HG03342 (cell line): Measurements from ENCODE around the gene PPM1G.
"Not testable (repeated sequence)": the region's sequence is repeated elsewhere in the genome, so short reads cannot be mapped to it uniquely, and the experiment has no call there.

Experiments
- ATAC-seq: cut with Tn5 transposase; IDR thresholded peaks from one replicate; pipeline ENCODE4 v1.9.1; 2021; ENCODE audit warnings: mild to moderate bottlenecking, moderate library complexity; ENCODE audit not compliant: unreplicated experiment

The PPM1G gene

GRCh38 chr2:27409321-27410073, at the start of gene PPM1G:
TSS of gene PPM1G (minus strand) at chr2:27409591. CDS start at chr2:27409422, 169 bp downstream.
- peak; percentile 93 for ATAC-seq

GRCh38 chr2:27453968-27454367, 44.6 kb upstream of the PPM1G start:
- no peak for ATAC-seq

- no peak for ATAC-seq
Measured at GRCh38 chr2:27451095-27451494, 41.7 kb upstream of the PPM1G start.

- ATAC-seq: no peak
Measured at GRCh38 chr2:27448381-27448780, 39.0 kb upstream of the PPM1G start.

- no peak for ATAC-seq
Measured at GRCh38 chr2:27446057-27446456, 36.7 kb upstream of the PPM1G start.

- ATAC-seq: no peak
Measured at GRCh38 chr2:27445615-27446014, 36.2 kb upstream of the PPM1G start.

- no peak for ATAC-seq
Measured at GRCh38 chr2:27445155-27445554, 35.8 kb upstream of the PPM1G start.

GRCh38 chr2:27442920-27443282, 33.5 kb upstream of the PPM1G start:
- no peak for ATAC-seq

GRCh38 chr2:27441958-27442919, 32.8 kb upstream of the PPM1G start, which contains the start of gene KRTCAP3:
TSS of gene KRTCAP3 (plus strand) at chr2:27442381. CDS start at chr2:27442413, 32 bp downstream.
- no peak for ATAC-seq

GRCh38 chr2:27441226-27441926, 32.0 kb upstream of the PPM1G start:
- no peak for ATAC-seq

GRCh38 chr2:27435628-27436027, 26.2 kb upstream of the PPM1G start:
- no peak for ATAC-seq

GRCh38 chr2:27431395-27431794, 22.0 kb upstream of the PPM1G start:
- no peak for ATAC-seq

- ATAC-seq: peak; percentile 68
Measured at GRCh38 chr2:27428978-27429541, 19.7 kb upstream of the PPM1G start.

- ATAC-seq: peak; percentile 85
Measured at GRCh38 chr2:27428213-27428977, 19.0 kb upstream of the PPM1G start, which contains the start of gene NRBP1. TSS of gene NRBP1 (plus strand) at chr2:27428631. CDS start at chr2:27433274, 4,643 bp downstream.

- ATAC-seq: no peak
Measured at GRCh38 chr2:27427863-27428212, 18.4 kb upstream of the PPM1G start.

GRCh38 chr2:27425039-27425438, 15.6 kb upstream of the PPM1G start:
- ATAC-seq: not testable (repeated sequence)

GRCh38 chr2:27422958-27423357, 13.6 kb upstream of the PPM1G start:
- no peak for ATAC-seq

- no peak for ATAC-seq
Measured at GRCh38 chr2:27421660-27422250, 12.4 kb upstream of the PPM1G start.

- no peak for ATAC-seq
Measured at GRCh38 chr2:27420996-27421395, 11.6 kb upstream of the PPM1G start.

GRCh38 chr2:27416151-27416550, 6.8 kb upstream of the PPM1G start:
- ATAC-seq: no peak
